ENCODE measurements around the gene MCTP2. TPM values are rescaled to one million over a fixed set of nuclear protein-coding genes. Genes with fewer than 3 reads are reported as not detected.

The MCTP2 gene
- total and polyA plus RNA-seq, 2 of the 8 experiments (the other 6 are each of a cell fraction or from before 2014, with no cell fraction given), result 3.4 to 4.5 TPM

DNA sequence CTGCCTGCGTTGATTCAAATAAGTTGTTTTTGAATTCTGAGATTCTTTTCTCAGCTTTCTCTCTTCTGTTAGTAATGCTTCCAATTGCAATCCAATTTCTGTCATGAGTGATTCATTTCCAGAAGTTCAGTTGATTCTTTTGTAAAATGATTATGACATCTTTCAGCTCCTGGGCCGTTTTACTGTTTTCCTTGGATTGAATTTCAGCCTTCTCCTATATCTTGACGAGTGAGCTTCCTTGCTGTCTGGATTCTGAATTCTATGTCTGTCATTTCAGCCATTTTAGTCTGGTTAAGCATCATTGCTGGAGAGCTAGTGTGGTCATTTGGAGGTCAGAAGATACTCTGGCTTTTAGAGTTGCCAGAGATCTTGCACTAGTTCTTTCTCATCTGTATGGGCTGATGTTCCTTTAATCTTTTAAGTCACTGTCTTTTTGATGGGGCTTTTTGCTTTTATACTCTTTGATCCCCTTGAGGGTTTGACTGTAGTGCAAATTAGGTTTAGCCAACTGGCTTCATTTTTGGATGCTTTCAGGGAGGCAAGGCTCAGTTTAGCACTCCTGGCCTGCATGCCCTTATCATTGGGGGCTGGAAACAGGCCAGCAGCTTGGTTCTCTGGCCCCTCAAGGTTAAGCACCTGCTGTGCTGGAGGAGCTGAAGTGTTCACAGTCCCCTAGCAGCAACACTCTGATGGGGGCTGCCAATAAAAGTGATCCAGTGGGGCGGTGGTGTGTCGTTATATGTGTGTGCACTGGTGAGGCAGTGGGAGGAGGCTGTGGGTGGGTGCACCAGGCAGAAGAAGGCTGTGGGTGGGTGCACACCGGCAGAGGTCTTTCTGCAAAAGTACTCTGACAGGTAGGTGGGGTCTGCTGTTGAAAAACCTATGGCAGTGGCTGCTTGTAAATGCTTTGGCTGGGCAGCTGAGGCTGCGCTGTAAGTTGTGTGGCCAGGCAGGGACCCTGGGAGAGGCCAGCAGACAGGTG, 51.2 kb downstream of the MCTP2 start (continued):
- TF ChIP-seq CHD7 (IDR thresholded peaks at IDR 0.05; ENCODE audit: insufficient replicate concordance, low read length), result no peak
- no peak for TF ChIP-seq KDM1A (IDR thresholded peaks at IDR 0.05; ENCODE audit: borderline replicate concordance, low read length)
- no peak for TF ChIP-seq SIRT6 (IDR thresholded peaks at IDR 0.05; ENCODE audit: low read length)
- TF ChIP-seq SP4 (IDR thresholded peaks at IDR 0.05; ENCODE audit: low read length), result no peak
- no peak for TF ChIP-seq SP1 (IDR thresholded peaks at IDR 0.05; ENCODE audit: low read depth, low read length)
- TF ChIP-seq POU5F1 (IDR thresholded peaks at IDR 0.05; ENCODE audit: low read depth, low read length), result no peak
- no peak for TF ChIP-seq TAF7 (optimal IDR thresholded peaks at IDR 0.05; ENCODE audit: borderline replicate concordance, low read depth, low read length)
